Bronchial epithelial cell (primary cell): ENCODE results near the gene SSH2. TPM values are rescaled to one million over a fixed set of nuclear protein-coding genes. Genes with fewer than 3 reads are reported as not detected.

Experiments
- DNase-seq: peaks from one replicate; pipeline ENCODE4 v3.0.0-alpha.2; 2010; ENCODE audit warnings: low read depth
- FAIRE-seq: peaks from 2 replicates; lab custom pipeline; 2011; peaks lifted over from hg19 to GRCh38; lab: Jason Lieb, UNC
- H3K27me3 ChIP-seq: 2 replicates; pipeline ENCODE4 v1.5.1; 2011; ENCODE audit warnings: low read length; ENCODE audit not compliant: control insufficient read depth, insufficient read depth
- H3K36me3 ChIP-seq: 2 replicates; pipeline ENCODE4 v1.5.1; 2011; ENCODE audit warnings: low read length; ENCODE audit not compliant: control insufficient read depth, insufficient read depth
- H3K4me3 ChIP-seq: 2 replicates; pipeline ENCODE4 v1.5.1; 2011; ENCODE audit warnings: mild to moderate bottlenecking, low read depth, low read length, control low read depth
- total RNA-seq: library from RNA; depleted of rRNA; stranded (reverse); fragments of >200 nt; gene quantifications from 2 replicates; pipeline ENCODE4 v1.2.1, GENCODE V29; 2014
- TF ChIP-seq, protein P1 (sequence below): IDR thresholded peaks from 2 replicates; pipeline ENCODE4 v1.5.1; 2011; ENCODE audit warnings: mild to moderate bottlenecking, moderate library complexity, low read length, control low read depth, inconsistent platforms; ENCODE audit not compliant: insufficient read depth, severe bottlenecking

SSH2 gene
- total RNA-seq, 1 donor from 2014 or later = 3.7 TPM

DNA sequence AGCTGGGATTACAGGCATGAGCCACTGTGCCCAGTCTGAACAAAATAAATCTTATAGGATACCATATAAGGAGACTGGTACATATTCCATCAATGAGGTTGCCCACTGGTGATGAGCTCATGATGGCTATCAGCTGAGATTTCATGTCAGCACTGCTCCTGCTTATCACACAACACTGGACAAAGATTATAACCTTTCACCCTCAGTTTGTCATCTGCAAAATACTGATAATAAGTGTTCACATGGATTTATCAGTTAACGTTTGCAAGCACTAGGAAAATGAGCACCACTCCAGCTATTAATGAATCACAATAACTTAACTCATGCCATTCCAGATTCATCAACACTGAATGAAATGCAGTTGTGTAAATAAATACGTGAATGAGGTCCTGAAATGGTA lies 83.7 kb downstream of the SSH2 start:
- DNase-seq (no peak), FAIRE-seq (no peak)
- Histone ChIP-seq H3K4me3 (no peak overlapping the region), H3K27me3 (no peaks in the 10 kb centered on the region), H3K36me3 (no peaks in the 10 kb centered on the region)
- TF ChIP-seq, protein P1, sequence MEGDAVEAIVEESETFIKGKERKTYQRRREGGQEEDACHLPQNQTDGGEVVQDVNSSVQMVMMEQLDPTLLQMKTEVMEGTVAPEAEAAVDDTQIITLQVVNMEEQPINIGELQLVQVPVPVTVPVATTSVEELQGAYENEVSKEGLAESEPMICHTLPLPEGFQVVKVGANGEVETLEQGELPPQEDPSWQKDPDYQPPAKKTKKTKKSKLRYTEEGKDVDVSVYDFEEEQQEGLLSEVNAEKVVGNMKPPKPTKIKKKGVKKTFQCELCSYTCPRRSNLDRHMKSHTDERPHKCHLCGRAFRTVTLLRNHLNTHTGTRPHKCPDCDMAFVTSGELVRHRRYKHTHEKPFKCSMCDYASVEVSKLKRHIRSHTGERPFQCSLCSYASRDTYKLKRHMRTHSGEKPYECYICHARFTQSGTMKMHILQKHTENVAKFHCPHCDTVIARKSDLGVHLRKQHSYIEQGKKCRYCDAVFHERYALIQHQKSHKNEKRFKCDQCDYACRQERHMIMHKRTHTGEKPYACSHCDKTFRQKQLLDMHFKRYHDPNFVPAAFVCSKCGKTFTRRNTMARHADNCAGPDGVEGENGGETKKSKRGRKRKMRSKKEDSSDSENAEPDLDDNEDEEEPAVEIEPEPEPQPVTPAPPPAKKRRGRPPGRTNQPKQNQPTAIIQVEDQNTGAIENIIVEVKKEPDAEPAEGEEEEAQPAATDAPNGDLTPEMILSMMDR = no peak

DNA sequence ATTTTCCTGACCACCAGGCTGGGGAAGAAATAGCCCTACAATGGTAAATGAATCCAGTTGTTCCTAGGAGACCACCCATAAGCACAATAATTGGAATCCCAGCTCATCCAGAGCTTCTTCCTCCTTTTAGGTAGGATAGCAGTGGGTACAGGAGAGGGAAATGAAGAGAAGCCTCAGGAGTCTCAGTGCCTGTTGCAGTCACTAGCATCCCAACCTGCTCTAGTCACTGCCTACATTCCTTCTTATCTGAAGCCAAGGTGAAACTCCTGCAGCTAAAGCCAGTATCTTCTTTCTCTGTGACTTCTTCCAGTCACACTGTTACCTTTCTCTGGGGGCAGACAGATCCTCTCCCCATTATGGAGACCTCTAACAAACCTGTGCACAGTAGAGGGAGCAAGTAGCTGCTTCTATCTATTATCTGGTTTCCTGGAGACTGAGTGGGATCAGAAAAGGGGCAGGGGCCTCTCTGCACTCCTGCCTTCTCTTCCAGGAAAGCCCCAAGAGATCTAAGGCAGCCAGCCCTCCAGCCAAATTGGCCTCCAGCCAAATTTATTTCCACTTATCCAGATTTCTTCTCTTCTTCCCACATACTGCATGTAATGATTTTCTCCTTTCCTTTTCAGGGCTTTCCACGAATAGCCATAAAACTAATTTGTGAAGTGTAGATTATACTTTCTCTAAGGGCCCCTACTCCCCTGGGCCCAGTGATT lies 85.5 kb downstream of the SSH2 start:
- Histone ChIP-seq H3K27me3 (no peaks in the 10 kb centered on the region), H3K4me3 (no peak overlapping the region), H3K36me3 (no peaks in the 10 kb centered on the region)
- no peak for DNase-seq
- no peak for FAIRE-seq
- TF ChIP-seq, protein P1 = no peak

GRCh38 chr17:29840884-29841283 lies 89.1 kb downstream of the SSH2 start:
- Histone ChIP-seq H3K36me3 (no peaks in the 10 kb centered on the region), H3K4me3 (no peak overlapping the region), H3K27me3 (no peaks in the 10 kb centered on the region)
- FAIRE-seq (no peak), DNase-seq (peak; percentile 67)
- TF ChIP-seq, protein P1 = no peak

DNA sequence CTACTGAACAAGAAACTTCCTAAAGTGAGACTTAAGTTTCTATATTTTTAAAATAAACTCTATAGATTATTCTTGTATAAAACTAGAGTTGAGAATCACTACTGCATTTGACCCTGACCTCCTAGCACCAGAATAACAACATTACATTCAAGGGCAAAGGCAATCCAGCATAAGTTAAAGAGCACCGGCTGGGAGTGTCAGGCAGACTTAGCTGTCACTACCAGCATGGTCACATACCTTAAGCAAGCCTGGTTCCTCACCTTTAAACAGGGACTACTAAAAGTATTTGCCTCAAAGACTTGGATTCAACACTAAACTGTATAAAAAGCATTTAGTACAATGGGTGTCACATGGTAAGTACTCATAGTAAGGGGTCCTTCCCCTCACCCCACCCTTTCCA lies 90.4 kb downstream of the SSH2 start:
- TF ChIP-seq, protein P1 = no peak
- Histone ChIP-seq H3K36me3 (no peaks in the 10 kb centered on the region), H3K27me3 (no peaks in the 10 kb centered on the region), H3K4me3 (no peak overlapping the region)
- DNase-seq = no peak
- FAIRE-seq = no peak

DNA sequence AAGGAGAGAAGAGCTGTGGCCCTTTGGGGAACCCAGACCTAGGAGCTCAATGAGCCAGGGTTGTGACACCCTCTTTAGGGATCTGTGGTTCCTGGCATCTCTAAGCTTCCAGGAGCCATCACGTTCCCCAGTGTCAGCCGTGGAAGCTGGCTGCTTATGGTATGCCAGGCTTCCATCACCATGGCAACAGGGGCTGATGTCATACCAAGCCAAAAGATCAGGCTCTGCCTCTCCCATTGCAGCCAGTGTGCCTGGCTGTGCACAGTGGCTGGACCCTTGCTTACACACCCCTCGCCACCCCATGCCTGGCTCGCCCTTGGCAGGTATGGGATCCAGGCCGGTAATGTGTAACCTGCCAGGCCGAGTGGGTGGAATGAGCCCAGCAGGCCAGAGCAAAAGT lies 91.1 kb downstream of the SSH2 start:
- no peaks in the 10 kb centered on the region for H3K36me3 ChIP-seq
- H3K27me3 ChIP-seq = no peaks in the 10 kb centered on the region
- FAIRE-seq = peak; percentile 58
- no peak for DNase-seq
- H3K4me3 ChIP-seq = no peak overlapping the region
- TF ChIP-seq, protein P1 = no peak

DNA sequence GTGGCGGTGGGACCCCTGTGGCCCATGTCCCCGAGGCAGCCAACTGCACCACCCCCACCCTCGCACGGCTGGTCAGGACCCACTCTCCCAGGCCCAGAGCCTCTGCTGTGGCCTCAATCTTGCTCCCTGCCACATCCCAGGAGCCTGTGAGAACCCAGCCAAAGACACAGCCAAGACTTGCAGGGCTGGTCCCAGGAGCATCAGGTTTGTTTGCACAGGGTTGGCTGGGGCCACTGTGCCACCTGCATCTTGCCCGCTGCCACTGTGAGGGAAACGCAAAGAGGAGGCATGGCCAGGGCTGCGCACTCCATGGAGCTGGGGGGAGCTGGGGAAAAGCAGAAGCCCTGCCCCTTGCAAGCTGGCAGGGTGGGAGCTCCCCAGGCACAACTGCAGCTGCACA lies 92.5 kb downstream of the SSH2 start:
- Histone ChIP-seq H3K36me3 (no peaks in the 10 kb centered on the region), H3K27me3 (no peaks in the 10 kb centered on the region), H3K4me3 (no peak overlapping the region)
- TF ChIP-seq, protein P1 = no peak
- FAIRE-seq (no peak), DNase-seq (no peak)
